Measurements from ENCODE around the gene NEU3.

NEU3 gene

DNA sequence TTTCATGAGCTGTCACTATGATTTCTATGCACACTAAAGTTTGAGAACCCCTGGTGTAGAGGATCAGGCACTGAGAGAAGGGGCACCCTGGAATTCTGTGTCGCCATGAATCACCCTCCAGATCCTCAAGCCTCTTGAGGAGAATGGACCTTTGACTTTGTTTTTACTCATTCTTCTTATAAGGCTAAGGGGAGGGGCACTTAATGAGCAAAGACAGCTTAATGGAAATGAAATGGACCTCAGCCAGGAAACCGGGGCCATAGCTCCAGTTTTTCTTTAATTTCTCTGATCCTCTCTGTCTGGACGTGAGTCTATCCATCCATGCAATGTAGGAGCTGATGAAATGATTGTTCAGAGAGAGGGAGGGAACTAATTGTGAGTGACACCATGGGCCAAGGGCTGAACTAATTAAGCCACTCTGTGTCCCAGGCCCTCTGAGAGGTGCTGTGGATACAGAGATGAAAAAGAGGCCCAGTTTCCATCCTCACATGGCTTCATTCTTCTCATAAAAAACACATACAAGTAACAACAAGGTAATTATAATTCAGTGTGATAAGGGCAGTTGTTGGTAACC, 75.1 kb downstream of the NEU3 start:
- DNase-seq (ENCODE audit: low read depth) = no peak

DNA sequence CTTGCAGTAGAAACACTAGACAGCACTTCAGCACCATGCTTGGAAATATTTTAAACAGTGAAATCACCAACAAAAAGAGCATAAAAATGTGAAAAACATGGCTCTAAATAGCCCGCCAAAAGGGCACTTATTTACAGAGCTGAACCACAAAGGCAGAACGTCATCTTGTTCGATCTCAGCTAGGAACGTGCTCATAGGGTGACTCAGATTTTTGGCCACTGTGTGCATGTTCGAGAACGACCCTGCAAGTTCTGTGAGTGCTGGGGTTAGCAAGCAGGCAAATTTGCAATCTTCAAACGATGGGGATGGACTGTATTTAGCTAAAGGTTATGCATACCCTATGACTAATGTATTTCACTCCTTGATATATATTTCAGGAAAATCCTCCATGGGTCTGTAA, 77.3 kb downstream of the NEU3 start:
- no peak for DNase-seq (ENCODE audit: low read depth)

Measured in activated T-cell treated with anti-CD3 and anti-CD28 coated beads for 24 hours (primary cell).